NCI-H128 (cell line): ENCODE measurements around the gene LARGE2.
"Not testable (repeated sequence)": the region's sequence is repeated elsewhere in the genome, so short reads cannot be mapped to it uniquely, and the experiment has no call there.

Experiments used
- DNase-seq: peaks from one replicate; lab custom pipeline; 2025; ENCODE audit not compliant: unreplicated experiment; lab: John Stamatoyannopoulos, UW

The LARGE2 gene

GRCh38 chr11:45895553-45896259 is 26.8 kb upstream of the LARGE2 start:
- DNase-seq: no peak

GRCh38 chr11:45896422-45896984 is 26.0 kb upstream of the LARGE2 start:
- DNase-seq: peak; percentile 78

- no peak for DNase-seq
Measured at GRCh38 chr11:45897556-45897955, 24.9 kb upstream of the LARGE2 start.

- no peak for DNase-seq
Measured at GRCh38 chr11:45899086-45899447, 23.4 kb upstream of the LARGE2 start.

- peak; percentile 86 for DNase-seq
Measured at GRCh38 chr11:45899448-45900174, 22.8 kb upstream of the LARGE2 start.

- DNase-seq: not testable (repeated sequence)
Measured at GRCh38 chr11:45900175-45900800, 22.2 kb upstream of the LARGE2 start.

- DNase-seq: no peak
Measured at GRCh38 chr11:45900916-45901617, 21.4 kb upstream of the LARGE2 start.

GRCh38 chr11:45901626-45902025 is 20.8 kb upstream of the LARGE2 start:
- DNase-seq: no peak

GRCh38 chr11:45902452-45903380 is 19.7 kb upstream of the LARGE2 start:
- DNase-seq: no peak

GRCh38 chr11:45904309-45904915 is 18.0 kb upstream of the LARGE2 start:
- DNase-seq: no peak

- no peak for DNase-seq
Measured at GRCh38 chr11:45905095-45905494, 17.4 kb upstream of the LARGE2 start.

- DNase-seq: not testable (repeated sequence)
Measured at GRCh38 chr11:45905576-45905975, 16.9 kb upstream of the LARGE2 start.

- DNase-seq: no peak
Measured at GRCh38 chr11:45906096-45906682, 16.3 kb upstream of the LARGE2 start.

- DNase-seq: no peak
Measured at GRCh38 chr11:45906965-45907611, 15.4 kb upstream of the LARGE2 start, which contains the start of gene FREY1. TSS of gene FREY1 (minus strand) at chr11:45907271. CDS start at chr11:45907245, 26 bp downstream.

GRCh38 chr11:45907911-45908370 is 14.5 kb upstream of the LARGE2 start:
- no peak for DNase-seq

GRCh38 chr11:45909594-45910475 is 12.6 kb upstream of the LARGE2 start:
- no peak for DNase-seq

- no peak for DNase-seq
Measured at GRCh38 chr11:45910623-45911022, 11.8 kb upstream of the LARGE2 start.

- DNase-seq: no peak
Measured at GRCh38 chr11:45913514-45913913, 8.9 kb upstream of the LARGE2 start.
